Uterus (tissue), 4 donors: ENCODE measurements around the gene RBM24. TPM values are rescaled to one million over a fixed set of nuclear protein-coding genes. Genes with fewer than 3 reads are reported as not detected.

Experiments used
- DNase-seq, 2 donors: peaks; one replicate each; pipeline ENCODE4 v3.0.0-alpha.2; 2019 to 2020
- H3K27ac ChIP-seq, 2 donors: fragments of 200-600 bp; sonication (generic); 1 replicate in 1 of 2; 2 replicates in 1 of 2; pipeline ENCODE4 v1.5.1; 2016 to 2018
- H3K27me3 ChIP-seq, 2 donors: fragments of 200-600 bp; sonication (generic); one replicate each; pipeline ENCODE4 v1.5.1; 2018 to 2019; ENCODE audit warnings: control low read depth in 1 of 2
- H3K36me3 ChIP-seq, 2 donors: fragments of 200-600 bp; sonication (generic); one replicate each; pipeline ENCODE4 v1.5.1; 2019; ENCODE audit warnings: control low read depth in 1 of 2
- H3K4me1 ChIP-seq, 2 donors: fragments of 200-600 bp; sonication (generic); one replicate each; pipeline ENCODE4 v1.5.1; 2018 to 2019; ENCODE audit warnings: control low read depth in 1 of 2
- H3K4me3 ChIP-seq, 2 donors: fragments of 200-600 bp; sonication (generic); 1 replicate in 1 of 2; 2 replicates in 1 of 2; pipeline ENCODE4 v1.5.1; 2018 to 2019; ENCODE audit warnings: mild to moderate bottlenecking in 1 of 2
- H3K9me3 ChIP-seq, 2 donors: fragments of 200-600 bp; sonication (generic); one replicate each; pipeline ENCODE4 v1.5.1; 2019; ENCODE audit warnings: control low read depth in 1 of 2
- CTCF ChIP-seq, 4 experiments: fragments of 200-600 bp in 2 of 4; fragments of 450-650 bp in 2 of 4; sonication (generic) in 2 of 4; IDR thresholded peaks; one replicate each; pipeline ENCODE4 v1.5.1; 2016 to 2019; ENCODE audit warnings: antibody characterized with exemption in 4 of 4, mild to moderate bottlenecking in 2 of 4, moderate library complexity in 1 of 4
- POLR2A ChIP-seq, 2 donors: fragments of 450-650 bp; IDR thresholded peaks; one replicate each; pipeline ENCODE4 v1.6.1; 2016; ENCODE audit warnings: antibody characterized with exemption in 2 of 2, mild to moderate bottlenecking in 1 of 2, moderate library complexity in 1 of 2
- intact Hi-C: fragments of 100-400 bp; cut with DNase I; formaldehyde crosslinking; loops from one replicate; pipeline ENCODE4 v1.15.1; 2023; ENCODE audit warnings: low total_unique reads
- total RNA-seq, 4 donors: library from RNA; depleted of rRNA in 3 of 4; stranded (reverse); fragments of >200 nt in 3 of 4; gene quantifications; one replicate each; pipeline versions ENCODE4 v1.1.0 to v1.2.4, GENCODE V29; 2014 to 2023
- donor health status: DM: yes; HTN: yes; CAD: no.

Gene RBM24
- total RNA-seq, 4 donors from 2014 or later: 2.0 to 69.4 (median 27.0) TPM

GRCh38 chr6:17277256-17277655 is 3.9 kb upstream of the RBM24 start:
- no peaks in the 10 kb centered on the region for H3K36me3 ChIP-seq
- no peaks in the 10 kb centered on the region for H3K9me3 ChIP-seq
- TF ChIP-seq CTCF (IDR thresholded peaks at IDR 0.05) (no peak), POLR2A (IDR thresholded peaks at IDR 0.05) (no peak)
- H3K4me3 ChIP-seq: no peak overlapping the region
- no peaks in the 10 kb centered on the region for H3K27me3 ChIP-seq
- intact Hi-C loops: no loop called here
- no peaks in the 10 kb centered on the region for H3K4me1 ChIP-seq
- DNase-seq: no peak
- peak overlapping the region in 1 of 2 donors; percentile 74 for H3K27ac ChIP-seq

GRCh38 chr6:17278289-17279063 is 2.7 kb upstream of the RBM24 start:
- intact Hi-C loops: no loop called here
- no peak overlapping the region for H3K4me3 ChIP-seq
- H3K9me3 ChIP-seq: no peaks in the 10 kb centered on the region
- no peaks in the 10 kb centered on the region for H3K27me3 ChIP-seq
- peak overlapping the region; percentile 50 to 74 for H3K27ac ChIP-seq
- H3K4me1 ChIP-seq: no peaks in the 10 kb centered on the region
- no peak for DNase-seq
- TF ChIP-seq POLR2A (IDR thresholded peaks at IDR 0.05) (no peak), CTCF (IDR thresholded peaks at IDR 0.05) (no peak)
- no peaks in the 10 kb centered on the region for H3K36me3 ChIP-seq

GRCh38 chr6:17280138-17280537 is 1.0 kb upstream of the RBM24 start:
- no peaks in the 10 kb centered on the region for H3K4me1 ChIP-seq
- H3K4me3 ChIP-seq: peak overlapping the region in 1 of 2 donors; percentile 81
- no peaks in the 10 kb centered on the region for H3K27me3 ChIP-seq
- DNase-seq: no peak
- no peak for TF ChIP-seq CTCF (IDR thresholded peaks at IDR 0.05)
- TF ChIP-seq POLR2A (IDR thresholded peaks at IDR 0.05): no peak
- no peaks in the 10 kb centered on the region for H3K9me3 ChIP-seq
- no peaks in the 10 kb centered on the region for H3K36me3 ChIP-seq
- H3K27ac ChIP-seq: peak overlapping the region; percentile 86 to 92
- intact Hi-C loops: no loop called here

GRCh38 chr6:17280552-17281090 is 540 bp upstream of the RBM24 start:
- TF ChIP-seq CTCF (IDR thresholded peaks at IDR 0.05) (peak in 1 of 4 experiments; percentile 34), POLR2A (IDR thresholded peaks at IDR 0.05) (peak in 1 of 2 donors; percentile 76)
- peak; percentile 51 to 53 for DNase-seq
- Histone ChIP-seq H3K27ac (peak overlapping the region; percentile 86 to 92), H3K36me3 (no peaks in the 10 kb centered on the region), H3K9me3 (no peaks in the 10 kb centered on the region), H3K4me3 (peak overlapping the region; percentile 71 to 81), H3K27me3 (no peaks in the 10 kb centered on the region), H3K4me1 (no peaks in the 10 kb centered on the region)
- intact Hi-C loops: no loop called here
